HS-5 (cell line): ENCODE data around the gene TXNDC17.
"Not testable (repeated sequence)": the region's sequence is repeated elsewhere in the genome, so short reads cannot be mapped to it uniquely, and the experiment has no call there.

Source experiments
- DNase-seq: peaks from one replicate; pipeline ENCODE4 v3.0.0-alpha.2; 2012; ENCODE audit warnings: low read depth

Gene TXNDC17

GRCh38 chr17:6684460-6684783 lies 43.6 kb downstream of the TXNDC17 start:
- no peak for DNase-seq

- no peak for DNase-seq
Observed at GRCh38 chr17:6684881-6685767, 44.3 kb downstream of the TXNDC17 start.

GRCh38 chr17:6686026-6686425 lies 45.2 kb downstream of the TXNDC17 start:
- no peak for DNase-seq

GRCh38 chr17:6688944-6689343 lies 48.1 kb downstream of the TXNDC17 start:
- no peak for DNase-seq

GRCh38 chr17:6690641-6691040 lies 49.8 kb downstream of the TXNDC17 start:
- DNase-seq = no peak

- no peak for DNase-seq
Observed at GRCh38 chr17:6691546-6691945, 50.7 kb downstream of the TXNDC17 start.

GRCh38 chr17:6691958-6692357 lies 51.1 kb downstream of the TXNDC17 start:
- DNase-seq = not testable (repeated sequence)
